Measurements from ENCODE around the gene GPATCH4.
"Not testable (repeated sequence)": the region's sequence is repeated elsewhere in the genome, so short reads cannot be mapped to it uniquely, and the experiment has no call there.

GPATCH4 gene

DNA sequence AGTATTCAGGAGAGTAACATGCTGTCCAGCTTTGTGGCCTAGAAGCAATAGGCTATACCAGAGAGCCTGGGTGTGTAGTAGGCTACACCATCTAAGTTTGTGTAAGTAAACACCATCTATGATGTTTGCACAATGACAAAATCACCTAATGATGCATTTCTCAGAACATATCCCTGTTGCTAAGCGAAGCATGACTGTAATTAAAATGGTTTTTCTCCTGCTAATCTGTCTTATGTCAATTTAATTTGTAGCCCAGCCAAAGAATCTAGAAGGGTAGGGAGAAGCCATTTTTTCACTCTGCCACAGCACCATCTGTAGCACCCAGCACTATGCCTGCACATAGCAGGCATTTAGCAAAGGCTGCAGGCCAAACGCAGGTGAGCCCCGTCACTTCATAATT is 23.7 kb downstream of the GPATCH4 start:
- DNase-seq (ENCODE audit: low read depth in 2 of 2), result no peak

DNA sequence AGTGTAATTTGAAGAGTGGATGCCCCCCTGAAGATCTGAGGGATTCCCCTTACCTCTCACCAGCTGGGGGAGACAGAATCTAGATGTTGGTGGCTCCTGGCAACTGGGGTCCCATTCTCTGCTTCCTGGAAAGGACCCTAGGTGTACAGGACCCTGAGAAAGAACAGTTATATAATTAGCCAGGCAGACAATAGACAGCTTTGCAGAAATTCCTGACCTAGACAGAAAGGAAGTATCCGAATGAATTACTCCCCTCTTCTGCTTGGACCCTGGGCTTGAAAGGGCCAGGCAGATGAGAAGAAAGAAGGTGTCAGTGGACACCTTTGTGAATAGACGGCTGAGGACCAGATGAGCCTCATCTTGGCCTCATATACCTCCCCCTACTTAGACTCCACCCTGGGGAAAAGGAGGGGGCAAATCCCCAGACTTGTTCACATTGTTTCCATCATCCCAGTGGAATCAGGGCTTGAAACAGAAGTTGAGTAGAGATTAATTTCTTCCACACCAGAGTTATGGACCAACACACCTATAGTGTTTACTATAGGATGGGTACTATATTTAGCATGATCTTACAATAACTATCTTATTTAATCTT is 27.1 kb downstream of the GPATCH4 start:
- no peak for DNase-seq (ENCODE audit: low read depth in 2 of 2)

DNA sequence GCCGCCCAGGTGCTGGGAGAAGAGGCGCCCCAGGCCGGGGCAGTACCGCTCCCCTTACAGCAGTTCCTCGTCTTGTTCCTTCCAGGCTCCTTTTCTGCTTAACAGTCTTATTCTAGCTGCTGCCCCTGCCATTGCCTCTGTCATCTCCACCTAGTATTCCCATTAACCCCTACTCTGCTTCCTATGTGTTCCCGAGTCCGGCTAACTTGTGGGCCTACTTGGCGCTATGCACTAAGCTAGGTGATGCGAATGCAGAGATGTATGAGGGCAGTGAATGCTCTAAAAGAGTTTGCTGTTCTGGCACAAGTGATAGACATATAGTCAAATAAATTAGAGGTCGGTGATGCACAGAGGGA is 28.6 kb downstream of the GPATCH4 start:
- DNase-seq (ENCODE audit: low read depth in 2 of 2), result no peak

DNA sequence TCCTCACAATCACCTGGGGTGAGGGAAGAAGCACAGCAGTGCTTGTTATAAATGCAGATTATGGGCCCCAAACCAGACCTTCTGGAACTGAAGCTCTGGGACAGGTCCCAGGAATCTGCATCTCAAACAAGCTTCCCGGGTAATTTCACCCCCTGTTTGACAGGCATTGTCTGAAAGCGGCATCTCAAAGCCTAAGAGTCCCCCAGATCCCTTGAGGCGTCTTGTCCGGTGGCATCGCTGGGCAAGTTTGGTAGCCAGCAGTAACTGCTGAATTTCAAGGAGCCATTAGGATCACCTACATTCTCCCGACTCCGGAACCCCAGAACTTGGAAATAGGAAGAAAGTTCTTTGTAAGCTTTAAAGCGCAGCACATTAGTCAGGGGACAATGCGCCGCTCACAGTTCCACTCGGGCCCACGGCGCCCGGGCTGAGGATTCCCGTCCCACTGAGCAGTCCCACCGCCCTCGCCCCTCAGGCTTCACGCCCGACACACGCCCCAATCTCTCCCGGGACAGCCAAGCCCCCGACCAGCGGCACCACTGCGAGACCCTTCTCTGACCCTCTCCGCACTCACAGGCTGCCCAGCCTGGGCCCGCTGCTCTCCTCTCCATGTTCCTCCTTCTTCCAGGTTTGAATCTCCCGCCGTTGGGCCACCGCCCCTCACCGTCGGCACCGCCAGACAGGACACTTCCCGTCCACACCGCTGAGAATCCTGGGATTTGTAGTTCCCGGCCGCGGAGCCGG is 29.2 kb downstream of the GPATCH4 start, which contains the start of gene IQGAP3:
TSS of gene IQGAP3 (minus strand) at position 647 of the 744 bp plus-strand sequence. CDS start at position 611, 36 bp downstream.
- peak; percentile 61 to 62 for DNase-seq (ENCODE audit: low read depth in 2 of 2)

DNA sequence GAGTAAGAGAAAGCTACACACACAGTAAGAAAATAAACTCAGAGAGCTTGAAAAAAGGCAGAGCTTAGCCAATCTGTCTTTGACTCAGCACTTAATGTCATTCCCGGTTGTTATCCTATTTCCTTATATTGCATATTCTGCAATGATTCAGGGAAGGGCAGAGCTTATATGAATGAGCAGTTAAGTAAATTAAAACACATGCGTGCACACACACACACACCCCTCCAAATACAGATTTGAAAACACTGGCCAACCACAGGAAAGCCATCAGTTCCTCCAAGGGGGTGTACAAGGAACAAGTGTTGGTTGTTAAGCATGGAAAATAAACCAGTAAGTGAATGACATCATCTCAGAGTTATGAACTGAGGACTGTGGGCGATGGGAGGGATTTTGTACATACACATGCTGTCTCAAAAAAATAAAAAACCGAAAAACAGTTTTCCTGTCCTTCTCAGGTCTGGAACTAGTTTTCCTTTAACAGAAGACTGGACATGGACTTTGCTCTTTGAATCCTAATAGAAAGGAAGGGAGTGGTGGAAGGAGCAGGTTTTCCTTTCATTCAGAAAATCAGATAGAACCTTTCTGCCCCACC is 29.9 kb downstream of the GPATCH4 start:
- DNase-seq (ENCODE audit: low read depth in 2 of 2), result no peak

DNA sequence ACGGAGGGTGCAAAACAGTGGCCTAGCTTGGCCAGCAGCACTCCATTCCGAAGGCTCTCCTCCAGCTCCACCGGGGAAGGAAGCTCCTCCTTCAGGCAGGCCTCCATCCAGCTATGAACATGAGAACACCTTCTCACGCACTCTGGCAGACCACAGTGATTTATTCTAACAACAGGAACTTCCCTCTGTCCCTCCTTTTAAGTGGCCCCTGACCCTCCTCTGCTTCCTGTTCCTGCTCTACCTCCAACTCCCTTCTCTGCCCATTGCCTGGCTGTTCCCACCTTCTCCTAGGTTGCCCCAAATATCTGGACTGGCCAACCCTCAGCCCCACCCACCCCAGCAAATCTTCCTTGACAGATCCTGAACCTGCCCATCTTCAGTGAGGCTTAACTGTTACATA is 34.8 kb downstream of the GPATCH4 start:
- no peak for DNase-seq (ENCODE audit: low read depth in 2 of 2)

DNA sequence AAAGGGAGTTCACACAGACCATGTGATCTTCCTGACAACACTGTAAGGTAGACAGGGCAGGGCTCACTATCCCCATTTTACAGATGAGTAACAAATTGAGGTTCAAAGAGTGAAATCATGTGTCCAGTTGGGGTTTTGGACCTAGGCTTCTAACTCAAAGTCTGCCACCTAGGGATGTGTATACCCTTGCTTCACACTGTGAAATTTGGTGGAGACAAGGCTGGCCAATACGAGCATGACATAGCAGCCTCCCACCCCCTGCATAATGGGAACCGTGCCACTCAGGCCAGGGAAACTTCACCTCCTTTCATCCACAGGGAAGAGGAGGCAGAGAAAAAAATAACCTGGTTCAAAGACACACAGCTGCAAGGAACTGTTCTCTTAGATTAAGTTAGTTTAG is 35.8 kb downstream of the GPATCH4 start:
- DNase-seq (ENCODE audit: low read depth in 2 of 2), result no peak

DNA sequence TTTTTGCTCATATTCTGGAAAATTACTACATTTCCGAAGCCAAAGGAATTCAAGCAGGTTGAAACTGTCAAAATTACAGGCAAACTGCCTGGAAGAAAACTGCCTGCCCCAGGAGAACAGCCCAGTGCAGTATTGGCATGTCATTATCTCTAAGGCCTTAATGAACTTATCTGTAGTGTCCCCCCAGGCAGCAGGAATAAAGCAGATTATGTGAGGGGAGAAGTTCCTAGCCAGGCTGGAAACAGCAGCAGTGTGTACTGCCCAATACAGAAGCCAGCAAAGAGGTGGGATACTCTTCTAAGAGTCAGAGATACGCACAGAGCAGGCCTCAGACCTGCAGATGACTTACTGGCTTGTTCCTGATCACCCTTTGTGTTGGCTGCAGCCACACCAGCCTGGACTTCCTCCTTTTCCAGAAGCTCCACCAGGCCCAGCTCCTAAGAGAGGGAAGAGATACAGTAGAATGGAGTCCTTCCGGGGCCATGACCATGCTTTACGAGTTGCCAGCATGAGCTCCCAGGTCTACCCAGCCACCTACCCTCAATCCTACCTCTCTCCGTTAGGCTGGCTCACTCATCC is 40.6 kb downstream of the GPATCH4 start:
- DNase-seq (ENCODE audit: low read depth in 2 of 2), result no peak

DNA sequence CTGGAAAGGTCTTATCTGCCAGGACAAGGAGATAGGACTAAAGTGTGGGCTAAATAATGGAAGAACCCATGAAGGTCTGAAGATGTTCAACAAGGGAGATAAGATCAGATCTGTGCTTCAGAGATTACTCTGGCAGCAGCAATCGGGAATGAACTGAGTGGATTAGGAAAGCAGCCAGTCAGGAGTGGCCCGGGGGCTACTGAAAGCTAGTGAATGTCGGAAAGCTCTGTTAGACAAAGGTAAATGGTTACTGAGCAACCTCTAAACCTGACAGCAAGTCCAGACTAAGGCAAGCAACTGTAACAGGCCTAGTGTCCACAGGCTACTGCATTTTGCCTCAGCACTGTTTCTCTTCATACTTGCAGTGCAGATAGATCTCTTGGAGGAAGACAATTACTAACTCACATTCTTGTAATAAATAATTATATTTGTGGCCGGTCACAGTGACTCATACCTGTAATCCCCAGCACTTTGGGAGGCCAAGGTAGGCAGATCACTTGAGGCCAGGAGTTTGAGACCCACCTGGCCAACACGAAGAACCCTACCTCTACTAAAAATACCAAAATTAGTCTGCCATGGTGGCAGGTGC is 41.4 kb downstream of the GPATCH4 start:
- no peak for DNase-seq (ENCODE audit: low read depth in 2 of 2)

DNA sequence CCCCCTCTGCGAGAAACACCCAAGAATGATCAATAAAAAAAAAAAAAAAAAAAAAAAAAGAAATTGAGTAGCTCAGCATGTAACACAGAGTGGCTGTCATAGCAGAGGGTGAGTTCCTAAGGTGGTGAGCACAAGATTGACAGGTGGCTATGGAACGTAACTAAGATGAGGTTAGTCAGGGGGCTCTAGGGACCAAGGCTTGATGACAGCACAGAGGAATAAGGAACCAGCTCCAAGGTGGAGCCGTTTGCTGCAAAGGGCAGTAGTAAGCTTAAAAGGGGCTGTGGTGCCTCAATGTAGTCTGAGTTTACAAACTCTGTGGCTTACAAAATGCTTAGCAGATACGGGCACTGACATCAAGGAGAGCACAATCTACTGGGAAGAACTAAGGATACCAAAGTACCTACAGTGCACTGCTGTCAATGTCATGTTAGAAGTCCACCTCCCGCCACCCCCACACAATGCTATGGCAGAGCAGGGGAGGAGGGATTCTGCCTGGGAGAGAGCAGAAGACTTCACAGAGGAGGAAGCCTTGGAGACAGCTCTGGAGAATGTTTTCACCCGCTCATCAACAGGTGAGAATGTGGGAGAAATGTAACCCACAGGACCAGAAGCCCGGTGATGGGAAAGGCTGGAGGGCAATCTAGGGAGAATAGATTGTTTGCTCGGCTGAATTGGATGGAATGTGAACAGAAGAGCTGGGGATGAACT is 42.0 kb downstream of the GPATCH4 start:
- DNase-seq (ENCODE audit: low read depth in 2 of 2), result no peak

DNA sequence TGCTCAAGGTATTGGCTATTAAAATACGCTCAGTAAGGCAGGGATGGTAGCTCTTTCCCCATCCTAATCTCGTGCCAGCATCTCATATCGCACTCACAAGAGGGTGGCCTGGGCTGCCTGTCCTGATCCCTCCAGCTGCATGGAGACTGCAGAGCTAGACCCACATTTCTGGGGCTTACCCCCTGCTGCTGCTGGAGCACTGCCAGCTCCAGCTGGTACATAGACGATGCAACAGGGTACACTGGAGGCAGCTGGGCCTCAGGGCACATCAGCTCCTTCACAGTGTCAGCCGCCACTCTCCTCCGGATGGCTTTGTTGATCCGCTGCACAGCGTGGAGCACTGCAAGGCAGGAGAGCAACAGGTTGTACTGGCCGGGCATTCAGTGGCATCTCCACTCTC is 44.9 kb downstream of the GPATCH4 start:
- DNase-seq (ENCODE audit: low read depth in 2 of 2), result no peak

DNA sequence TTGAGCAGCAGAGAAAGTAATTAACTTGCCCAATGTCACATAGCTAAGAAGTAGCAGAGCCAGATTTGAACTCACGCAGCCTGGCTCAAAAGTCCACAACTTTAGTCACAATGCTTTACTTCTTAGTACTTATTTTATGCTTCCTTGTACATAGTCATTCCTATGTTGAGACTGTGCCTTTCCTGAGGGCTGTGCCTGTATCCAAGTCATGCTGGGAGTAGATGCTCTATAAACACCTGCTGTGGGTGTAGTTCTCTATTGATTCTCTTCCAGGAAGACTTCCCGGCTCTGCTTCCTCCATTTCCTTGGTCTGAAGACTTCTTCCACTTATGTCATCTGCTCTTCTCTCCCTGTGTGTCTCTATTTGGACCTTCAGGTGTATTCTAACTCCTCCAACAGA is 45.6 kb downstream of the GPATCH4 start:
- DNase-seq (ENCODE audit: low read depth in 2 of 2), result no peak

DNA sequence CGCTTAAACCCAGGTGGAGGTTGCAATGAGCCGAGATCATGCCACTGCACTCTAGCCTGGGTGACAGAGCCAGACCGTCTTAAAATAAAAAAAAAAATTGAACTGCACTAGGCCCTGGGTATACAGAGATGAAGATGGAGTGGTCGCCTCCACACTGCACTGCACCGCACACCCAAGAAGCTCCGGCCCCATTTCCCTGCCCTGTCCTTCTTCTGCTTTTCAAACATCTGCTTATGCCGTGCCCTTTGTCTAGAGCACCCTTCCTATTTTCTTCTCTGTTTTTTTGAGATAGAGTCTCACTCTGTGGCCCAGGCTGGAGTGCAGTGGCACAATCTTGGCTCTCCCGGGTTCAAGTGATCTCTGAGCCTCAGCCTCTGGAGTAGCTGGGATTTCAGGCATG is 46.3 kb downstream of the GPATCH4 start:
- DNase-seq (ENCODE audit: low read depth in 2 of 2), result no peak

DNA sequence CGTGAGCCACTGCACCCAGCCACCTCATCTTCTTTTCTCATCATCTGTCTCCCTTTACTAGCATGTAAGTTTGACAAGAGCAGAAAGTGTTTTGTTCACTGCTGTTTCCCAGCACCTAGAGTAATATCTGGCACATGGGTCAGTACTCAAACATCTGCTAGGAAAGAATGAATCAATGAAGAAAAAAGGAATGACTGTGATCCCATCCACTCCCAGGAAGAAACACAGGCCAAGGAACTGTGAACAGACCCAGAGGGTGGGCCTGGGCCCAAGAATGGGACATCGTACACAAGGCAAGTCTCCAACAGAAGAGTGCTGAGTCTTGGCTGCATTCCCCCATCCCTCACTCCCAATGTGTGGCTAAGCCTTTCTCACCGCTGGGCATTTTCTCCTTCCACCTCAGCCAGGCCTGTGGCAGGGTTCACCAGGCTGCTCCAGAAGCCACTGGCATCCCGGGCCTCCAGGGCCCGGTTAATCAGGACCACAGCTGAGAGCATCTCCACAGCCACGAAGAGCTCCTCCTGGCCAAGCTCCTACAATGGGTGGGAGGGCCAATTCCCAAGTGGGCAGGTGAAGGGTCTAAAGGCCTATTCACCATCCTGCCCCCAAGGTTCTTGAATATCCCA is 47.3 kb downstream of the GPATCH4 start:
- no peak for DNase-seq (ENCODE audit: low read depth in 2 of 2)

DNA sequence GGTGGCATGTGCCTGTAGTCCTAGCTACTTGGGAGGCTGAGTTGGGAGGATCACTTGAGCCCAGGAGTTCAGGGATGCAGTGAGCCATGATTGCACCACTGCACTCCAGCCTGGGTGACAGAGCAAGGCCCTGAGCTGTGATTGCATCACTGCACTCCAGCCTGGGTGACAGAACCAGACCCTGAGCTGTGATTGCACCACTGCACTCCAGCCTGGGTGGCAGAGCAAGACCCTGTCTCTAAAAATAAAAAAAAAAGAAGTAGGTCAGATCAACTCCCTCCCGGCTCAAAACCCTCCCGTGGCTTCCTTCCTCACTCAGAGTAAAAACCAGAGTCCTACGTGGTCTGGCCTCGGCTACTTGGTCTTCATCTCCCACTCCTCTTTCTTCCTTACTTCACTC is 48.3 kb downstream of the GPATCH4 start:
- DNase-seq (ENCODE audit: low read depth in 2 of 2), result not testable (repeated sequence)

DNA sequence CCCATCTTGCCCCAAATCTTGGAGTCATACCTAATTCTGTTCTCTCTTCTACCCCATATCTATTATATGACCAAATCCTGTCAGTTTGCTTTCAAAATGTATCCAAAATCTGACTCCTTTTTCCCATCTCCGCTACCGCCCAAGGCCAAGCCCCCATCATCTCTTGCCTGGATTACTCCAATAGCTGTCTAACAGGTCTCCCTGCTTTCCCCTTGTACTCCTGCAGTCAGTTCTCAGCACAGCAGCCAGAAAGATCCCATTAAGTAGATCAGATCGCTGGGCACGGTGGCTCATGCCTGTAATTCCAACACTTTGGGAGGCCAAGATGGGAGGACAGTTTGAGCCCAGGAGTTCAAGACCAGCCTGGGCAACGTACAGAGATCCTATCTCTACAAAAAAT is 48.8 kb downstream of the GPATCH4 start:
- DNase-seq (ENCODE audit: low read depth in 2 of 2), result no peak

DNA sequence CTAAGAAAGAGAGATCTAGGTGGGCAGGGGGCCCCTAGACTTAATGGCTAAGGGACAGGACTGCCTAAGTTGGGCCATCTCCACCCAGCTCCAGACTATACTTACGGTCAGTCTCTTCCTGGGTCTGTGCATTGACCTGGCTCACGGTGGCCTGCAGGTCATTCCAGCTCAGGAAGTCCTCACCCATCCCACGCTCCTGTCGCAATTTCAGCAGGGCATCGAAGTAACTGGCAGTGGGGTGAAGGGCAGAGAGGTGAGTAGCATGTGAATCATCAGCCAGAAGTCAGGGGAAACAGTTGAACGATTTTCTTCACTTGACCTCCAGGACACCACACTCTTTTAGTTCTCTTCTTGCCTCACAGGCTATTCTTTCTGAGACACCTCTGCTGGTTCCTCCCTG is 49.4 kb downstream of the GPATCH4 start:
- DNase-seq (ENCODE audit: low read depth in 2 of 2), result no peak

DNA sequence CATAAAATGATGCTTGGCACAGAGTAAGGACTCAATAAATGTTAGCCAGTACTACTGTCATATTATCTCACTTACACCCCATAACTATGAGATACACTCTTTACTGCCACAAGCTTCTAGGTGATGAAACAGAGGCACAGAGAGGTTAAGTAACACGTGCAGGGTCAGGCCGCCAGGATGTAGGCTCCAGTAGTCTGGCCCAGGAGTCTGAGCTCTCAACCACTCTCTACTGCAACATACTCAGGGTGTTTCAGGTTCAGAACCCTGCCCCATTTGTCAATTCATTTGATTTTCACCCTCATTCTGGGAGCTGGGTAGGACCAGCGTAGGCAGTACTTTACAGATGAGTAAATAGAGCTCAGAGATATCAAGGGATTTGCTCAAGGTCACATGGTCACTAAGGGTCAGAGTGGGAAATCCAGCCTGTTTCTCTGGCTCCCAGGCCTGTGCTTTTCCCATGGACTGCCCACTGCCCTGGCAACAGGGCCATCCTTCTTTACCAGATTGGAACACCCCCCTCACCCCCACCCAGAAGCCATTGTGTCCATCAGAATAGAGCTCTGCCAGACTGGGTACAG is 50.1 kb downstream of the GPATCH4 start:
- DNase-seq (ENCODE audit: low read depth in 2 of 2), result no peak

DNA sequence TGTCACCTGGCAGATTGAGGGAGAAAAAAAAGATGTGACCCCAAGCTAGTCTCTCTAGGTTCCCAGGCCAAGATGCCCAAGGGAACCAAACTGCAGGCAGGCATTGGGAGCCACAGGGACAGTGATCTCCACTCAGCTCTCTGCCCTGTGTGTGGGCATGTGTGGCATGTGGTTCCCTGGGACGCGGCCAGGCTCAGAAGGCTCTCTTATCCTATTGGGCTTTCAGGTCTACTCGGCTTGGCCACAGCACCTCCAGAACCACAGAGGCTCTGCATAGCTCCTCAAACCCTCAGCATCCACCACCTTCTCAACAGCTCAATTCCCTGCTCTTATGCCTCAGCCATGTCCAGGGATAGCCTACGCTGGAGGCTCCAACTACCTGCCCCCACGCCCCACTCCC is 50.9 kb downstream of the GPATCH4 start:
- no peak for DNase-seq (ENCODE audit: low read depth in 2 of 2)

DNA sequence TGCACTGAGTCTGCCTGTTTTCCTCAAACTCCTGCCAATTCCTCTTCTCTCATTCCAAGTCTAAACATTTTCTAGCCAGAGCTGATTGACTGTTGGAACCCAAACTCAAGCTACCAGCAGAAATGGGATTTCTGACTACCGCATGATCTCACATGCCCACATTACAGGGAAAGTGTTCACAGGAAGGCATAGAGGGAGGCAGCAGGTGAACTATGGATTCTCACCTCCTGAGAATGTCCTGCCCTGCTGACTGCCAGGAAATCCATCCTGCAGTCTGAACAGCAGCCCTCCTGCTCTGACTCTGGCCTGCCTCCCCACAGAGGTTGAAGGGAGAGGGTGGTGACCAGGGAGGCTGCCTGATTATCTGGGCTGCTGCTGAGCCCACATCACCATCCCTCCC is 51.4 kb downstream of the GPATCH4 start:
- no peak for DNase-seq (ENCODE audit: low read depth in 2 of 2)

DNA sequence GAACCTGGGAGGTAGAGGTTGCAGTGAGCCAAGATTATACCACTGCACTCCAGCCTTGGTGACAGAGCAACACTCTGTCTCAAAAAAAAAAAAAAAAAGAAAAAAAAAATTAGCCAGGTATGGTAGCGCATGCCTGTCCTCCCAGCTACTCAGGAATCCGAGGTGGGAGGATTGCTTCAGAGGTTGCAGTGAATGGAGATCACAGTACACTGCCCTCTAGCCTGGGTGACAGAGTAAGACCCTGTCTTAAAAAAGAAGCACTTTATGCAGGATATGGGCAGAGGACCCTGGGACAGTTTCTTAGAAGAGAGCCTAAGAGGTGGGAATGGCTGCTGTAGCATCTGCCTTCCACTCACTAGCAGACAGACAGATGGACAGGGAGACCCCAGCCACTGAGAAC is 51.9 kb downstream of the GPATCH4 start:
- DNase-seq (ENCODE audit: low read depth in 2 of 2), result no peak

Measured in stimulated activated CD4-positive, alpha-beta T cell treated with anti-CD3 and anti-CD28 coated beads, Interleukin-15, amount 100 ng/mL, for 48 hours (primary cell).